DMS153 treated with DMSO at 0.1 percent for 48 hours (cell line): ENCODE data around the gene KDM6B.

Source experiments
- DNase-seq: peaks from one replicate; lab custom pipeline; 2025; ENCODE audit not compliant: unreplicated experiment; lab: John Stamatoyannopoulos, UW

Gene KDM6B

GRCh38 chr17:7840875-7841274, 6.9 kb downstream of the KDM6B start:
- no peak for DNase-seq

DNA sequence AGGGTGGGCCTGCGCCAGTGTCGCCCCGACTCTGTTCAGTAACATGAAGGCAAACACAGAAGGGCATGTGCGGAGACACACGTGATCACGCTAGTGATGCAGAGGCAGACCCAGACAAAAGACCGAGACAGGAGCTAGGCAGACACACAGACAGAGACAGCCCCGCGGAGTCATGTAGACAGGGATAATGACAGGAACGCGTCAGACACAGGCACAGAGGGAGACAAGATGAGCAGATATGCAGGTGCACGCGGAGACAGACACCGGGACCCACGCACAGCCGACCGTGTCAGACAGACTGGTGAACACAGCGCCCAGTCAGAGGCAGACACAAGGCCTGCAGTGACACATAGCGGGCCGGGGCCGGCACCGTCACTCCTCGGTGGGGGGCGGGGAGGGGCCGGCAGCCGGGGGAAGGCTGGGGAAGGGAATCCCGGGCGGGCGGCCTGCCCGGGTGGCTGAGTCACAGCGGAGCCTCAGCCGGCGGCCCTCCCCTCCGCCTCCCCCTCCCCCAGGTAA, 7.4 kb downstream of the KDM6B start:
- no peak for DNase-seq

GRCh38 chr17:7841915-7842379, 7.9 kb downstream of the KDM6B start:
- peak; percentile 25 for DNase-seq

GRCh38 chr17:7842380-7843256, 8.6 kb downstream of the KDM6B start:
- no peak for DNase-seq

GRCh38 chr17:7843257-7843535, 9.2 kb downstream of the KDM6B start:
- DNase-seq = no peak

DNA sequence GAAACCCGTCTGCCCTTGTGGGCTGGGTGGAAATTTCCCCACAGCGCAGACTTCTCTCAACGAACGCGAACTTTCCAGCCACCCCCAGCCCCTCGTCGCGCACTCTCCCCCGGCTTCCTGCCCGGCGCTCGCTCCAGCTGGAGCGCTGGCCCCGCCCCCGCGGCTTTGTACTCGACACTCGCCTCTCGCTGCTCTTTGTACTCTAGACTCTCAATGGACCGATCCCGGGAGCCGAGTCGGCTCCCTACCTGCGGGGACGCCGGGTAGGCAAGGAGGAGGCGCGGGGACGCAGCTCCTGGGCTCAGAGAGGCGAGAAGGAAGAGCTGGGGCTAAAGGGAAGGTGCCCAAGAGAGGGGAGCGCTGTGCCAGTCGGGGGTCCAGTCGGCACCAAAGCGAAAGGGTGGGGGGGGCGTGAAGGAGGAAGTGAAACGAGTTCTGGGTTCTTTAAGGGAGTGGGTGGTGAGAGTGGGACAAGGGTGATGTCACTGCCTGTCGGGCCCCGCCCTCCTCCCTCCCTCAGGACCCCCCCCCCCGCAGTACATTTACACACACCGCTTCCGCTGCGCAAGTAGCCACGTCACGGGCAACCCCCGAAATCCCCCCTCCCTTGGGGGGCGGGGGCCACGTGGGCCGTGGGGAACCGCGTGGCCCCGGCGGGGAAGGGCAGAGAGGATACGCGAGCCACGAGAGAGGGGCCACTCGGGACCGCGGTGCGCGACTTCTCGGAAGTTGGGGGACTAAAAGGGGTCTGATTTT, 9.7 kb downstream of the KDM6B start:
- DNase-seq = peak; percentile 47

- peak; percentile 50 for DNase-seq
These were observed 10.5 kb downstream of the KDM6B start for GRCh38 chr17:7844292-7845154.

GRCh38 chr17:7845359-7846062, 11.5 kb downstream of the KDM6B start:
- DNase-seq = no peak

- DNase-seq = no peak
These were observed 12.2 kb downstream of the KDM6B start for GRCh38 chr17:7846063-7846735.

GRCh38 chr17:7846765-7847661, 13.0 kb downstream of the KDM6B start:
- no peak for DNase-seq

- DNase-seq = no peak
These were observed 14.1 kb downstream of the KDM6B start for GRCh38 chr17:7848131-7848579.

DNA sequence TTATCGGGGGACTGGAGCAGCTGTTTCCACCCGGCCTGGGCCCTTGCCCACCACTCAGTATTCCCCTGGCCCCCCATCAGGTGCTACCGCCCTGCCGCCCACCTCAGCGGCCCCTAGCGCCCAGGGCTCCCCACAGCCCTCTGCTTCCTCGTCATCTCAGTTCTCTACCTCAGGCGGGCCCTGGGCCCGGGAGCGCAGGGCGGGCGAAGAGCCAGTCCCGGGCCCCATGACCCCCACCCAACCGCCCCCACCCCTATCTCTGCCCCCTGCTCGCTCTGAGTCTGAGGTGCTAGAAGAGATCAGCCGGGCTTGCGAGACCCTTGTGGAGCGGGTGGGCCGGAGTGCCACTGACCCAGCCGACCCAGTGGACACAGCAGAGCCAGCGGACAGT, 14.7 kb downstream of the KDM6B start:
- no peak for DNase-seq

GRCh38 chr17:7849130-7849750, 15.2 kb downstream of the KDM6B start:
- no peak for DNase-seq

GRCh38 chr17:7849751-7850504, 15.9 kb downstream of the KDM6B start:
- no peak for DNase-seq

DNA sequence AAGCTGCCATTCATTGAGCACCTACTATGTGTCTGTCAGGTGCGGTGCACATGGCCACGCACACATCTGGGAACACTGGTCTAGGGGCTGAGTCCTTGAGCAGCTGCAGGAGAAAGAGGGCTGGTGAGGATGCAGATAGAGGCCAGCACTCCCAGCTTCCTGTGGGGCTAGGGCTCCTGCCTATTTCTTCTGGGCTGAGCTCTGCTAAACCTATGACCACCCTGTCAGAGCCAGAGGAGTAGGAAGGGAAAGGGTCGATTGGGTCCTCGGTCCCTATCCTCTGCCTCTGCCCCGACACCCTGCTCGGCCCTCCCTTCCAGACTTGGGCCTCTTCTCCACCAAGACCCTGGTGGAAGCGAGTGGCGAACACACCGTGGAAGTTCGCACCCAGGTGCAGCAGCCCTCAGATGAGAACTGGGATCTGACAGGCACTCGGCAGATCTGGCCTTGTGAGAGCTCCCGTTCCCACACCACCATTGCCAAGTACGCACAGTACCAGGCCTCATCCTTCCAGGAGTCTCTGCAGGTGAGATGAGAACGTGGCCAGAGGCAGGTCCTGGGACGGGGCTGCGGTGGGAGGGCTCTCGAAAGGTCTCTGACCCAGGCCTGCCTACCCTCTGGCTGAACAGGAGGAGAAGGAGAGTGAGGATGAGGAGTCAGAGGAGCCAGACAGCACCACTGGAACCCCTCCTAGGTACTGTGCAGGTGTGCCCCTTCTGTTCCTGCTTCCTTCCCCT, 16.9 kb downstream of the KDM6B start:
- DNase-seq = no peak

DNA sequence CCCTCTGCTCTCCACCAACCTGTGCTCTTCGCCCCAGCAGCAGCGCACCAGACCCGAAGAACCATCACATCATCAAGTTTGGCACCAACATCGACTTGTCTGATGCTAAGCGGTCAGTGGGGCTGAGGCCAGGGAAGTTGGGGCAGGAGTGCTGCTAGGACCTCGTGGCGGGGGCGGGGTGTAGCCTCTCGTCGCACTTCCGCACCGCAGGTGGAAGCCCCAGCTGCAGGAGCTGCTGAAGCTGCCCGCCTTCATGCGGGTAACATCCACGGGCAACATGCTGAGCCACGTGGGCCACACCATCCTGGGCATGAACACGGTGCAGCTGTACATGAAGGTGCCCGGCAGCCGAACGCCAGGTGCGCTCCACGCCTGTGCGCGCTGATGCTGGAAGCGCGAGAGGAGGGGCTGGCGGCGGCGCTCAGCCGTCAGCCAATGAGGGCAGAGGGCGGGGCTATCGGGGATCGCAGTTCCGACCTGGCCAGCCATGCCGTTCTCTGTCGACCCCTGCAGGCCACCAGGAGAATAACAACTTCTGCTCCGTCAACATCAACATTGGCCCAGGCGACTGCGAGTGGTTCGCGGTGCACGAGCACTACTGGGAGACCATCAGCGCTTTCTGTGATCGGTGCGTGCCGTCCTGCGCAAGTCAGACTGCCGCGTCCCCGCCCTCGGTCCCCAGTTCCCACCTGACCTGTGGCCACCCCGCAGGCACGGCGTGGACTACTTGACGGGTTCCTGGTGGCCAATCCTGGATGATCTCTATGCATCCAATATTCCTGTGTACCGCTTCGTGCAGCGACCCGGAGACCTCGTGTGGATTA, 17.6 kb downstream of the KDM6B start:
- DNase-seq = peak; percentile 27
